ENCODE data around the gene IQSEC1. TPM values are rescaled to one million over a fixed set of nuclear protein-coding genes. Genes with fewer than 3 reads are reported as not detected.

The IQSEC1 gene
- total and polyA plus RNA-seq, 2 experiments from 2014 or later: 21.2 to 24.7 TPM

- H3K27ac ChIP-seq: no peak overlapping the region
- no peaks in the 10 kb centered on the region for H3K79me2 ChIP-seq
- WGBS (ENCODE audit: low lambda C conversion rate, missing lambda C conversion rate): 78% methylated on average over 14 of the region's 14 CpGs
- H3K27me3 ChIP-seq: peaks cover 3% of the 10 kb centered on the region
- H3K36me3 ChIP-seq (replicated peaks; ENCODE audit: insufficient read depth, low read depth): no peaks in the 10 kb centered on the region
- no peaks in the 10 kb centered on the region for H4K20me1 ChIP-seq (ENCODE audit: insufficient read depth, poor library complexity, severe bottlenecking)
- H3K4me1 ChIP-seq (ENCODE audit: insufficient read depth): no peaks in the 10 kb centered on the region
- no peak for TF ChIP-seq EZH2phosphoT487 (IDR thresholded peaks at IDR 0.05; ENCODE audit: low read depth, severe bottlenecking, unreplicated experiment)
- TF ChIP-seq CTCF (IDR thresholded peaks at IDR 0.05; ENCODE audit: poor library complexity): no peak
- no peak for TF ChIP-seq EZH2 (IDR thresholded peaks at IDR 0.05; ENCODE audit: borderline replicate concordance)
- H3K9me3 ChIP-seq (ENCODE audit: low read depth): no peaks in the 10 kb centered on the region
- H3K4me2 ChIP-seq: no peak overlapping the region
- no peak overlapping the region for H3K4me3 ChIP-seq
- no peak overlapping the region for H2AFZ ChIP-seq
- no peak for DNase-seq (ENCODE audit: low spot score)
- H3K9me2 ChIP-seq (replicated peaks; ENCODE audit: insufficient read depth): no peaks in the 10 kb centered on the region
Observed at GRCh38 chr3:13114811-13115575, 41.8 kb upstream of the IQSEC1 start.

GRCh38 chr3:13113346-13114330 lies 40.4 kb upstream of the IQSEC1 start:
- Histone ChIP-seq H3K79me2 (no peaks in the 10 kb centered on the region), H3K4me3 (no peak overlapping the region), H3K27me3 (peaks cover 3% of the 10 kb centered on the region), H2AFZ (no peak overlapping the region), H3K9me3 (ENCODE audit: low read depth) (no peaks in the 10 kb centered on the region), H3K36me3 (replicated peaks; ENCODE audit: insufficient read depth, low read depth) (no peaks in the 10 kb centered on the region), H3K27ac (no peak overlapping the region), H3K4me2 (no peak overlapping the region), H4K20me1 (ENCODE audit: insufficient read depth, poor library complexity, severe bottlenecking) (no peaks in the 10 kb centered on the region), H3K9me2 (replicated peaks; ENCODE audit: insufficient read depth) (no peaks in the 10 kb centered on the region), H3K4me1 (ENCODE audit: insufficient read depth) (no peaks in the 10 kb centered on the region)
- TF ChIP-seq EZH2phosphoT487 (IDR thresholded peaks at IDR 0.05; ENCODE audit: low read depth, severe bottlenecking, unreplicated experiment) (no peak), CTCF (IDR thresholded peaks at IDR 0.05; ENCODE audit: poor library complexity) (no peak), EZH2 (IDR thresholded peaks at IDR 0.05; ENCODE audit: borderline replicate concordance) (no peak)
- WGBS (ENCODE audit: low lambda C conversion rate, missing lambda C conversion rate): 88% methylated on average over 27 of the region's 27 CpGs
- no peak for DNase-seq (ENCODE audit: low spot score)

GRCh38 chr3:13112521-13113345 lies 39.5 kb upstream of the IQSEC1 start:
- H3K27me3 ChIP-seq: peaks cover 3% of the 10 kb centered on the region
- no peaks in the 10 kb centered on the region for H3K79me2 ChIP-seq
- H3K27ac ChIP-seq: no peak overlapping the region
- H4K20me1 ChIP-seq (ENCODE audit: insufficient read depth, poor library complexity, severe bottlenecking): no peaks in the 10 kb centered on the region
- no peak overlapping the region for H3K4me3 ChIP-seq
- DNase-seq (ENCODE audit: low spot score): no peak
- H3K36me3 ChIP-seq (replicated peaks; ENCODE audit: insufficient read depth, low read depth): no peaks in the 10 kb centered on the region
- H2AFZ ChIP-seq: no peak overlapping the region
- 90% methylated on average over 12 of the region's 16 CpGs for WGBS (ENCODE audit: low lambda C conversion rate, missing lambda C conversion rate)
- H3K4me2 ChIP-seq: no peak overlapping the region
- no peaks in the 10 kb centered on the region for H3K4me1 ChIP-seq (ENCODE audit: insufficient read depth)
- no peaks in the 10 kb centered on the region for H3K9me2 ChIP-seq (replicated peaks; ENCODE audit: insufficient read depth)
- no peaks in the 10 kb centered on the region for H3K9me3 ChIP-seq (ENCODE audit: low read depth)
- TF ChIP-seq EZH2 (IDR thresholded peaks at IDR 0.05; ENCODE audit: borderline replicate concordance) (no peak), CTCF (IDR thresholded peaks at IDR 0.05; ENCODE audit: poor library complexity) (no peak), EZH2phosphoT487 (IDR thresholded peaks at IDR 0.05; ENCODE audit: low read depth, severe bottlenecking, unreplicated experiment) (no peak)

Data from hepatocyte (in vitro differentiated cells).